Panc1 (cell line): ENCODE data around the gene PKM. TPM values are rescaled to one million over a fixed set of nuclear protein-coding genes. Genes with fewer than 3 reads are reported as not detected.

Experiments
- ATAC-seq: fragments of 200-7000 bp; cut with Tn5 transposase; 2 replicates; pipeline ENCODE4 v1.9.1; 2020; ENCODE audit warnings: mild to moderate bottlenecking, moderate library complexity
- BruUV-seq: library from RNA; stranded (reverse); fragments of 400-500 nt; replicated peaks from 2 replicates; lab custom pipeline; 2021; lab: Mats Ljungman, UMichigan
- CTCF ChIA-PET: fragments of 300-600 bp; sonication (Branson Sonifier 250); formaldehyde crosslinking; loops from one replicate; lab custom pipeline; 2022; ENCODE audit warnings: antibody characterized with exemption; lab: Charles Lee
- POLR2A ChIA-PET: fragments of 300-600 bp; sonication (Branson Sonifier 250); formaldehyde crosslinking; loops from one replicate; lab custom pipeline; 2022; ENCODE audit warnings: antibody characterized with exemption; lab: Charles Lee
- DNase-seq: peaks from one replicate; pipeline ENCODE4 v3.0.0-alpha.2; 2010; ENCODE audit warnings: low read depth, low spot score
- H3K27ac ChIP-seq: 2 replicates; pipeline ENCODE4 v1.5.1; 2011; ENCODE audit warnings: mild to moderate bottlenecking, low read length, inconsistent platforms
- H3K27me3 ChIP-seq: fragments of 200-500 bp; sonication (Bioruptor generic); 2 replicates; pipeline ENCODE4 v1.6.0; 2014; ENCODE audit warnings: low read length, inconsistent platforms; ENCODE audit not compliant: control insufficient read depth, insufficient read depth
- H3K36me3 ChIP-seq: fragments of 200-500 bp; sonication (Bioruptor generic); 2 replicates; pipeline ENCODE4 v1.5.1; 2014; ENCODE audit warnings: inconsistent platforms, mild to moderate bottlenecking, low read length, moderate library complexity; ENCODE audit not compliant: control insufficient read depth, insufficient read depth
- H3K4me1 ChIP-seq: 2 replicates; pipeline ENCODE4 v1.5.1; 2011; ENCODE audit warnings: inconsistent platforms, mild to moderate bottlenecking, low read length, moderate library complexity; ENCODE audit not compliant: control insufficient read depth, insufficient read depth
- H3K4me3 ChIP-seq, 2 experiments: 2 replicates each; pipeline ENCODE4 v1.5.1; 2011 to 2012; ENCODE audit warnings: low read depth in 2 of 2, low read length in 2 of 2, mild to moderate bottlenecking in 2 of 2, inconsistent platforms in 1 of 2, moderate library complexity in 1 of 2
- H3K9me3 ChIP-seq: fragments of 200-500 bp; sonication (Bioruptor generic); 2 replicates; pipeline ENCODE4 v1.5.1; 2014; ENCODE audit warnings: low read depth, mild to moderate bottlenecking, inconsistent platforms, low read length, moderate library complexity; ENCODE audit not compliant: control insufficient read depth, insufficient read depth
- CTCF ChIP-seq: fragments of 450-650 bp; IDR thresholded peaks from 2 replicates; pipeline ENCODE4 v1.5.1; 2017; ENCODE audit warnings: mild to moderate bottlenecking
- POLR2AphosphoS5 ChIP-seq: IDR thresholded peaks from 2 replicates; pipeline ENCODE4 v1.6.1; 2012; ENCODE audit warnings: mild to moderate bottlenecking, low read depth, low read length, moderate library complexity
- REST ChIP-seq, 2 experiments: IDR thresholded peaks; 2 replicates each; pipeline ENCODE4 v1.6.1; 2011 to 2012; ENCODE audit warnings: low read depth in 2 of 2, control low read depth in 1 of 2, low read length in 1 of 2, mild to moderate bottlenecking in 1 of 2, moderate library complexity in 1 of 2; ENCODE audit not compliant: insufficient read depth in 1 of 2
- SIN3A ChIP-seq: IDR thresholded peaks from 2 replicates; pipeline ENCODE4 v1.6.1; 2012; ENCODE audit warnings: low read depth, mild to moderate bottlenecking, low read length, moderate library complexity, borderline replicate concordance; ENCODE audit not compliant: insufficient read depth
- TCF7L2 ChIP-seq: IDR thresholded peaks from 2 replicates; pipeline ENCODE4 v1.6.1; 2011; ENCODE audit warnings: mild to moderate bottlenecking, low read depth, low read length, inconsistent platforms
- in situ Hi-C: cut with HindIII; loops from 2 replicates; pipeline ENCODE4 v1.10.0; 2016; ENCODE audit warnings: low sequenced_read_pairs, low pct_unique_long_range_greater_than_20kb
- intact Hi-C: fragments of 100-400 bp; cut with micrococcal nuclease; formaldehyde crosslinking; loops from one replicate; pipeline ENCODE4 v1.10.0; 2022; ENCODE audit not compliant: unreplicated experiment
- total RNA-seq: library from RNA; stranded (reverse); gene quantifications from one replicate; pipeline ENCODE4 v1.2.1, GENCODE V29; 2021; ENCODE audit not compliant: unreplicated experiment

Gene PKM
- total RNA-seq, 1 experiment from 2014 or later = 1,590 TPM

- H3K27me3 ChIP-seq = no peaks in the 10 kb centered on the region
- H3K9me3 ChIP-seq = no peaks in the 10 kb centered on the region
- ATAC-seq (peak; percentile 10), DNase-seq (no peak)
- H3K27ac ChIP-seq = peak overlapping the region; percentile 91
- intact Hi-C loops = no loop called here
- CTCF ChIA-PET = no interaction called here
- peak overlapping the region; percentile 84 to 92 for H3K4me3 ChIP-seq
- POLR2A ChIA-PET = no interaction called here
- TF ChIP-seq SIN3A = no peak
- TF ChIP-seq POLR2AphosphoS5 = no peak
- no peak for TF ChIP-seq REST (IDR thresholded peaks at IDR 0.05; ENCODE audit: insufficient read depth in 1 of 2, low read depth in 2 of 2, low read length in 1 of 2)
- TF ChIP-seq TCF7L2 = no peak
- TF ChIP-seq CTCF = no peak
- peaks cover 16% of the 10 kb centered on the region for H3K4me1 ChIP-seq
- no TSS peak for BruUV-seq
- in situ Hi-C loops = no loop called here
- H3K36me3 ChIP-seq = peaks cover 3% of the 10 kb centered on the region
Measured at GRCh38 chr15:72271895-72272212, 40.9 kb upstream of the PKM start.

GRCh38 chr15:72271221-72271620 lies 40.2 kb upstream of the PKM start:
- POLR2A ChIA-PET = no interaction called here
- H3K27ac ChIP-seq = peak overlapping the region; percentile 91
- in situ Hi-C loops = no loop called here
- intact Hi-C loops = no loop called here
- H3K4me3 ChIP-seq = peak overlapping the region; percentile 84 to 92
- H3K27me3 ChIP-seq = no peaks in the 10 kb centered on the region
- no TSS peak for BruUV-seq
- H3K9me3 ChIP-seq = no peaks in the 10 kb centered on the region
- peaks cover 16% of the 10 kb centered on the region for H3K4me1 ChIP-seq
- CTCF ChIA-PET = no interaction called here
- DNase-seq (no peak), ATAC-seq (no peak)
- TF ChIP-seq POLR2AphosphoS5 (no peak), TCF7L2 (no peak)
- H3K36me3 ChIP-seq = peaks cover 7% of the 10 kb centered on the region

GRCh38 chr15:72269739-72270138 lies 38.7 kb upstream of the PKM start:
- CTCF ChIA-PET = no interaction called here
- Histone ChIP-seq H3K27ac (no peak overlapping the region), H3K9me3 (no peaks in the 10 kb centered on the region), H3K4me1 (peaks cover 16% of the 10 kb centered on the region), H3K27me3 (no peaks in the 10 kb centered on the region), H3K4me3 (no peak overlapping the region), H3K36me3 (peaks cover 17% of the 10 kb centered on the region)
- DNase-seq (no peak), ATAC-seq (no peak)
- POLR2A ChIA-PET = no interaction called here
- in situ Hi-C loops (no loop called here), intact Hi-C loops (no loop called here)
- TF ChIP-seq REST (IDR thresholded peaks at IDR 0.05; ENCODE audit: insufficient read depth in 1 of 2, low read depth in 2 of 2, low read length in 1 of 2) (no peak), POLR2AphosphoS5 (no peak), CTCF (no peak), TCF7L2 (no peak), SIN3A (no peak)
- no TSS peak for BruUV-seq
